Natural killer cell (primary cell): ENCODE data around the gene GNG4. TPM values are rescaled to one million over a fixed set of nuclear protein-coding genes. Genes with fewer than 3 reads are reported as not detected.

Experiments used
- ATAC-seq, 3 donors: fragments of 150-1000 bp in 2 of 3; fragments of 200-7000 bp in 1 of 3; cut with Tn5 transposase; 1 replicate in 1 of 3; 2 replicates in 2 of 3; pipeline ENCODE4 v1.10.0; 2021; ENCODE audit warnings: mild to moderate bottlenecking in 2 of 3, moderate library complexity in 2 of 3
- DNase-seq, 2 donors: peaks; one replicate each; pipeline versions ENCODE4 v3.0.0 to v3.0.0-alpha.2; 2013 to 2021; ENCODE audit warnings: mixed read lengths in 1 of 2
- H3K27ac ChIP-seq: one replicate; pipeline ENCODE4 v1.5.1; 2013; ENCODE audit warnings: mild to moderate bottlenecking, low read length
- H3K27me3 ChIP-seq: one replicate; pipeline ENCODE4 v1.6.1; 2013; ENCODE audit warnings: low read length; ENCODE audit not compliant: control insufficient read depth, insufficient read depth
- H3K36me3 ChIP-seq: one replicate; pipeline ENCODE4 v1.6.1; 2013; ENCODE audit warnings: low read length; ENCODE audit not compliant: control insufficient read depth, insufficient read depth
- H3K4me1 ChIP-seq: one replicate; pipeline ENCODE4 v1.6.1; 2013; ENCODE audit warnings: low read length; ENCODE audit not compliant: control insufficient read depth, insufficient read depth
- H3K4me3 ChIP-seq: one replicate; pipeline ENCODE4 v1.5.1; 2013; ENCODE audit warnings: low read length
- H3K9me3 ChIP-seq: one replicate; pipeline ENCODE4 v1.6.1; 2013; ENCODE audit warnings: low read length; ENCODE audit not compliant: control insufficient read depth, insufficient read depth
- H3K27ac Mint-ChIP-seq, 2 donors: one replicate each; pipeline ENCODE4 v1.8.0; 2022; ENCODE audit warnings: mild to moderate bottlenecking in 2 of 2, mixed read lengths in 2 of 2, moderate library complexity in 1 of 2
- H3K27me3 Mint-ChIP-seq, 2 donors: one replicate each; pipeline ENCODE4 v1.8.0; 2022; ENCODE audit warnings: low read depth in 2 of 2, mixed read lengths in 2 of 2
- H3K36me3 Mint-ChIP-seq: one replicate; pipeline ENCODE4 v1.8.0; 2022; ENCODE audit warnings: mixed read lengths
- H3K4me1 Mint-ChIP-seq, 2 donors: one replicate each; pipeline ENCODE4 v1.8.0; 2022; ENCODE audit warnings: mixed read lengths in 2 of 2
- H3K4me3 Mint-ChIP-seq: one replicate; pipeline ENCODE4 v1.8.0; 2022; ENCODE audit warnings: mild to moderate bottlenecking, moderate library complexity, mixed read lengths
- H3K9me3 Mint-ChIP-seq, 2 donors: one replicate each; pipeline ENCODE4 v1.8.0; 2022; ENCODE audit warnings: mixed read lengths in 2 of 2
- CTCF ChIP-seq: fragments of 200-600 bp; IDR thresholded peaks from one replicate; pipeline ENCODE4 v1.8.0; 2022; ENCODE audit warnings: antibody characterized with exemption
- WGBS: methylation state at CpG from one replicate; pipeline ENCODE4 v1.1.7; 2013; ENCODE audit warnings: missing lambda C conversion rate; ENCODE audit not compliant: insufficient coverage; 5-methylcytosine and 5-hydroxymethylcytosine counted together
- intact Hi-C: fragments of 100-400 bp; cut with micrococcal nuclease; formaldehyde crosslinking; loops from one replicate; pipeline ENCODE4 v1.14.2; 2022
- total RNA-seq, 4 donors: library from RNA; stranded (reverse); fragments of 120-200 nt in 1 of 4; gene quantifications; one replicate each; pipeline versions ENCODE4 v1.2.3 to v1.2.4, GENCODE V29; 2013 to 2022

The GNG4 gene
- under 1 TPM in 2 of 3 donors, not detected in 1; 0.07 to 0.12 TPM for total RNA-seq
- total RNA-seq (2013), result not detected

DNA sequence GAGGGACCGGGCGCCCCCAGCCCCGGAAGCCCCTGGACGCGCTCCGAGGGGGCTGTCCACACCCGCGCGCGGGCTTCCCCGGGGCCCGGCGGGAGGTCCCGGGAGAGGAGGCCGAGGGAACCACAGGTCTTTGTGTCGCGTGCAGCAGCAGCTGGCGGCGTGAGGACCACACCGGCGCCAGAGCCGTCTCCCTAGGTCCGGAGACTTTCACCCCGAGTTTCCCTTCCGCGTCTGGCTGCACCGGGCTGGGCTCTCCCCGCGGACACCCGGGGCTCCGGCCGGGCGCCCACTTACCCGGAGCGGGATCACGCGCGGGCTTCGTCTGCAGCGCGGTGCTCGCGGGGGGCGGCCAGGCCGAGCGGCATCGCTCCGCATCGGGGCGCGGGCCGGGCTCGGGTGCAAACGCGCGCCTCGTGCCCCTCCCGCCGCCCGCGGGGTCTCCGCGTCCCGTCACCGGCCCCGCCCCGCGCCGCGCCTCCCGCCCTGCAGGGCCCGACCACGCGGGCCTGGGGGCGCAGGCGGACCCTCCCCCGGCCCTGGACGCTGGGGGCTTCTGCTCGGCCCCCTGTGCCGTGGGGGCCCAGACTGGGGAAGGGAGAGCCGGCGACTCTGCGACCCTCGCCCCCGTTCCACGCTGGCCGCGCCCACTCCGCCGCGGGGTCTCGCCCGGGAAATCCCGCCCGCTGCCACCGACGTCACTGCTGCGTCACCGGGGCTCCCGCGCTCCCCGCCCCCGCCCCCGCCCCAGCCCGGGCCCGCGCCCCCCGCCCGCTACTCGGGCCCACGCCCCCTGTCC is at the start of gene GNG4:
TSS of gene GNG4 (minus strand) at position 417 of the 796 bp plus-strand sequence. CDS start 65,946 bp downstream, outside the sequence.
- no peak for TF ChIP-seq CTCF
- no peaks in the 10 kb centered on the region for H3K36me3 Mint-ChIP-seq

GRCh38 chr1:235697508-235697907 is 47.9 kb upstream of the GNG4 start:
- intact Hi-C loops, result loop anchor here (1.0 kb wide), 1 partner anchor 55 kb away; no protein-coding TSS in a partner anchor
- peak overlapping the region; percentile 3 for H3K4me3 Mint-ChIP-seq

More for the DNA sequence above, at the start of gene GNG4:
- H3K27ac Mint-ChIP-seq, result peak within 1 kb of the TSS; percentile 59 to 62
- no peaks in the 10 kb centered on the region for H3K9me3 ChIP-seq
- no peak within 1 kb of the TSS for H3K4me3 ChIP-seq
- no peaks in the 10 kb centered on the region for H3K36me3 ChIP-seq
- H3K27me3 Mint-ChIP-seq, result peaks cover 51 to 52% of the 10 kb centered on the region in 2 donors
- peak; percentile 31 to 57 (median 49) for ATAC-seq
- H3K4me1 Mint-ChIP-seq, result peaks cover 16 to 19% of the 10 kb centered on the region in 2 donors
- no peaks in the 10 kb centered on the region for H3K9me3 Mint-ChIP-seq
- peaks cover 23% of the 10 kb centered on the region for H3K4me1 ChIP-seq
- H3K27ac ChIP-seq, result no peak within 1 kb of the TSS
- H3K4me3 Mint-ChIP-seq, result peak within 1 kb of the TSS; percentile 83
- DNase-seq, result peak; percentile 38 to 66
- intact Hi-C loops, result no loop called here
- H3K27me3 ChIP-seq, result peaks cover 34% of the 10 kb centered on the region
- WGBS, result under 1% methylated on average over 108 of the region's 111 CpGs

GRCh38 chr1:235689356-235689755 is 39.8 kb upstream of the GNG4 start:
- ATAC-seq, result no peak
- intact Hi-C loops, result no loop called here
- H3K36me3 ChIP-seq, result peaks cover 72% of the 10 kb centered on the region
- no peaks in the 10 kb centered on the region for H3K9me3 ChIP-seq
- TF ChIP-seq CTCF, result no peak
- no peaks in the 10 kb centered on the region for H3K27me3 ChIP-seq
- Mint-ChIP-seq H3K27me3 (no peaks in the 10 kb centered on the region), H3K4me1 (no peaks in the 10 kb centered on the region), H3K36me3 (peaks cover 15% of the 10 kb centered on the region), H3K4me3 (no peak overlapping the region), H3K27ac (no peak overlapping the region), H3K9me3 (no peaks in the 10 kb centered on the region)
- H3K4me3 ChIP-seq, result no peak overlapping the region
- no peak for DNase-seq
- no peaks in the 10 kb centered on the region for H3K4me1 ChIP-seq
- no peak overlapping the region for H3K27ac ChIP-seq
- WGBS, result 100% methylated on average over 2 of the region's 4 CpGs

More at GRCh38 chr1:235697508-235697907, 47.9 kb upstream of the GNG4 start:
- Mint-ChIP-seq H3K27me3 (no peaks in the 10 kb centered on the region), H3K9me3 (no peaks in the 10 kb centered on the region), H3K36me3 (peaks cover 33% of the 10 kb centered on the region), H3K4me1 (peaks cover 8 to 9% of the 10 kb centered on the region in 2 donors), H3K27ac (peak overlapping the region; percentile 34 to 72)
- H3K4me1 ChIP-seq, result no peaks in the 10 kb centered on the region
- TF ChIP-seq CTCF, result no peak
- H3K9me3 ChIP-seq, result no peaks in the 10 kb centered on the region
- peaks cover 54% of the 10 kb centered on the region for H3K36me3 ChIP-seq
- H3K27ac ChIP-seq, result no peak overlapping the region
- no peaks in the 10 kb centered on the region for H3K27me3 ChIP-seq
- WGBS, result 54% methylated on average over 2 of the region's 2 CpGs
- DNase-seq, result peak in 1 of 2 donors; percentile 41
- peak; percentile 92 to 99 (median 98) for ATAC-seq
- no peak overlapping the region for H3K4me3 ChIP-seq
